Skeletal muscle tissue (tissue), 4 donors: ENCODE data around the gene SF3B2. TPM values are rescaled to one million over a fixed set of nuclear protein-coding genes. Genes with fewer than 3 reads are reported as not detected.

ENCODE experiments used
- H3K27ac ChIP-seq: one replicate; pipeline ENCODE4 v1.7.0; 2013; ENCODE audit warnings: mild to moderate bottlenecking, low read depth, low read length, inconsistent platforms
- H3K27me3 ChIP-seq, 3 donors: one replicate each; pipeline ENCODE4 v1.7.0; 2013; ENCODE audit warnings: low read length in 3 of 3; ENCODE audit not compliant: control insufficient read depth in 3 of 3, insufficient read depth in 3 of 3
- H3K36me3 ChIP-seq, 3 donors: one replicate each; pipeline ENCODE4 v1.7.0; 2013; ENCODE audit warnings: low read length in 3 of 3; ENCODE audit not compliant: control insufficient read depth in 3 of 3, insufficient read depth in 3 of 3
- H3K4me1 ChIP-seq, 3 donors: one replicate each; pipeline ENCODE4 v1.7.0; 2013; ENCODE audit warnings: low read length in 3 of 3, mild to moderate bottlenecking in 3 of 3; ENCODE audit not compliant: control insufficient read depth in 3 of 3, insufficient read depth in 3 of 3
- H3K4me3 ChIP-seq, 3 donors: one replicate each; pipeline ENCODE4 v1.7.0; 2013; ENCODE audit warnings: low read length in 3 of 3
- H3K9ac ChIP-seq, 3 donors: one replicate each; pipeline ENCODE4 v1.7.0; 2013; ENCODE audit warnings: low read length in 3 of 3, mild to moderate bottlenecking in 3 of 3, moderate library complexity in 2 of 3, low read depth in 1 of 3
- H3K9me3 ChIP-seq, 3 donors: one replicate each; pipeline ENCODE4 v1.7.0; 2013; ENCODE audit warnings: low read length in 3 of 3; ENCODE audit not compliant: control insufficient read depth in 3 of 3
- total RNA-seq: library from RNA; depleted of rRNA; stranded (reverse); fragments of >200 nt; gene quantifications from one replicate; pipeline ENCODE4 v1.2.3, GENCODE V29; 2014
- donor health status: Osteomylitis.

Gene SF3B2
- total RNA-seq, 1 donor from 2014 or later, result 62.1 TPM

DNA sequence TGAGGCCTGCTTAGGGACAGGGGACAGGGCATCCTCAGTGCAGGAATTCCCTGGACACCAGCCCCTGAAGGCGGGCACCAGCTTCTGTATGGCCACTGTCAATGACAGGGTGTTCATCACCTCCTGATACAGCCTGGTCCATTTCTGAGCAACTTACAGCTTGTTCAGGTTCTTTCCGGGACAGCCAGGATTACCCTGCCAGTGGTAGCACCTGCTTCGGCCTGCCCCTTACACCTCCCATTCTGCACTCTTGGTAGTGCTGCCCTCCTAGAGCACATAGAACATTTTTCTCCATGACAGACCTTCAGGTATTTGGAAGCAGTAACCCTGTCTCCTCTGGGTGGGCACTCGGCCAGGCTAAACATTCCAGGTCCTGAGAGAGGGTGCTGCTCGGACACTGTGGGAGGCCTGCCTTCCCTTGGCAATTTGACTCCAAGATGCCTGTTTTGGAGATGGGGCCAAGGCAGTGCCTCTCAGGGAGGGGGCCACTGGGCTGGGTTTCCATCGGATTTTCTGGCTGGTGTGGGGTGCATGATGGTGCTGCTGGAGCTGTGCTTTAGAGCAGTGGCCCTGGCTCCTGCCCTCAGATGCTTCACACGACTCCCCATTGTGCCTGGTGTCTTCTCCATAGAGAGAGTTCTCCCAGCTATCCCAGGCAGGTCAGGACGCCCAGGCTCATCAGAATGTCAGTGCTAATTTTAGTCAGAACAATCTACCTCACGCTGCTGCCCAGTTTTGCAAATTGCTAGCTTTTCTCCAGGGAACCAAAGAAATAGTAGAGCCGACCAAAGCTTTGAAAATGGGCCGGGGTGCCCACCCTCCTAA is 4.4 kb upstream of the SF3B2 start:
- Histone ChIP-seq H3K36me3 (no peaks in the 10 kb centered on the region), H3K4me1 (peaks cover 21 to 35% (median 24%) of the 10 kb centered on the region in 3 donors), H3K4me3 (peak overlapping the region in 1 of 3 donors; percentile 22), H3K9me3 (no peaks in the 10 kb centered on the region), H3K27ac (no peak overlapping the region), H3K9ac (peak overlapping the region in 1 of 3 donors; percentile 40), H3K27me3 (peaks cover 10 to 29% (median 21%) of the 10 kb centered on the region in 3 donors)

DNA sequence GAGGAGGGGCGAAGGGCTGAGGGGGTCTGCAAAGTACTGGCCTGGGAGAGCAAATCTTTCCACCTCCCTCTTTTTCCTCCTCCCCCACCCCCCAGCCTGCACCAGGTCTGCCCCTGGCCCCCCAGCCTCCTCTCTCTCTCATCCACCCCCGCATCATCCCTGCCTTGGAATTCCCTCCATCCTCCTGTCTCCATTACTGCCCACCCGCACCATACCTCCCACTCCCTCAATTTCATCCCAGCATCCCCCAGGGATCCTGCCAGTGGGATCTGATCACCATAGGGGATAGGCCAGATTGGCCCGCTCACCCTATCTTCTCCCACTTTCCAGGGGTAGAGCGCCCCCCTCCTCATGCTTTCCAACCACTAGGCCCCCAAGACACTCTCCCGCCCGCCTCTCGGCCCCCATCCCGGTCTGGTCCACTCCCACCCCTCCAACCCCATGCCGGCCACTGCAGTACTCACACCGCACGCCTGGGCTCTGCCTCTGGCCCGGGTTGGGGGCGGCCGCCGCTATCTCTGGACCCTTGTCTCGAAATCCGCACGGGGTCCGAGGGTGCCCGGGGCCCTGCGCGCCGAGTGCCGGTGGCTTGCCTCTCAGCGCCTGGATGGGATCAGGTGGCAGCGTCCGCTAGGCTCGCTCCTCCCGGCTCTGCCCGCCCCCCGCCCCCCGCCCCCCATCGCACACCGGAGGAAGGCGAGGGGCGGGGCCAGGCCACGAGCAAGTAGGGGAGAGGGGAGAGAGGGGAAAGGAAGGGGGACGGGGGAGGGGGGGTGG is 3.4 kb upstream of the SF3B2 start, which contains the start of gene GAL3ST3:
GAL3ST3 (minus strand) TSS at position 615 of the 777 bp plus-strand sequence. CDS start 3,746 bp downstream, outside the sequence.
- Histone ChIP-seq H3K9ac (peak within 1 kb of the TSS in 1 of 3 donors; percentile 40), H3K27me3 (peaks cover 10 to 29% (median 21%) of the 10 kb centered on the region in 3 donors), H3K4me3 (peak within 1 kb of the TSS in 1 of 3 donors; percentile 22), H3K36me3 (peaks cover 0 to 2% (median 0%) of the 10 kb centered on the region in 3 donors), H3K9me3 (no peaks in the 10 kb centered on the region), H3K4me1 (peaks cover 30 to 44% (median 32%) of the 10 kb centered on the region in 3 donors), H3K27ac (no peak within 1 kb of the TSS)

DNA sequence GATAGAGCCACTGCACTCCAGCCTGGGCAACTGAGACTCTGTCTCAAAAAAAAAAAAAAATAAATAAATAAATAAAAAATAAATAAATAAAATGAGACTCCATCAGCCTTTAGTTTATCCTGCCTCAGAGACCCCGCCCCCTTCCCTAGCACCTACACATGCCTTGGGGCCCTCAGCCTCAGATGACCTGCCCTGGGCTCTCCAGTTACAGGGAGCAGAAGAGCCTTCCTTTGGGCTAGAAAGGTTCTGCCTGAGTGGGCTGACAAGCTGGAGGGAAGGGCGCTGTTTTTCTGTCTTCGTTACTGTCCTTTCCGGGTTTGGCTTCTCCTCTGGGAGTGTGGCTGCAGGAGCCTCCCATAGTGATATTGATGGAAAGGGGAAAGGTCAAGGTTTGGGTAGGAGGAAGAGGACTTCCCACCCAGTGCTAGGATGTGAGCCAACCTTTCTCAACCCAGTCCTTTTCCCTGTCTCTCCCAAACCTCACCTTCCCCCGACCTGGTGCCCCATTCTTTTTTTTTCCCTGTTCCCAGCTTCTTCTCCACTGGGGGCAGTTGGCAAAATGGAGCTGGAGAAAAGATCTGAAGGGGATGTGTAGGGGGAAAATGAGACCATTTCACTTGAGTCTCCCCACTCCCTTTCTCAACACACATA is 1.5 kb upstream of the SF3B2 start:
- peaks cover 21 to 35% (median 30%) of the 10 kb centered on the region in 3 donors for H3K4me1 ChIP-seq
- peak overlapping the region; percentile 84 for H3K27ac ChIP-seq
- peak overlapping the region in 1 of 3 donors; percentile 99 for H3K4me3 ChIP-seq
- H3K27me3 ChIP-seq, result peaks cover 10 to 29% (median 21%) of the 10 kb centered on the region in 3 donors
- no peaks in the 10 kb centered on the region for H3K9me3 ChIP-seq
- peaks cover 12 to 14% (median 13%) of the 10 kb centered on the region in 3 donors for H3K36me3 ChIP-seq
- peak overlapping the region in 1 of 3 donors; percentile 10 for H3K9ac ChIP-seq

DNA sequence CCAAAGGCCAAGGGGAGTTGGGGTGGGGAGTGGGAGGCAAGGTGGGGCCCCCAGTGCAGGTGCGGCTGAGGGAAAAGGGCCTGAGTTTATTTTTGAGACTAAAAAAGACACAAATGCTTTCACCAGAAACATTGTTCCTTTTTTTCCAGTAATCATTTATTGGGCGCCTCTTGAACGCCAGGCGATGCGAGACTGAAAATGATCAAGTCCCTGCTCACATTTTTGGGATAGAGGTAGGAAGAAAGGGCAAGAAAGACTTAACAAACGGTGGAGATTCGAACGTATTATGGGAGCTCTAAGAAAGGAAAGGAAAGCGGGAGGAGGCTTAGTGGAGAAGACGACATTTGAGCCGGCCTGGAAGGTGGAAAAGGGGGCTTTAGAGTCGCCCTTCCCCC is 796 bp upstream of the SF3B2 start:
- Histone ChIP-seq H3K4me3 (peak overlapping the region; percentile 96 to 99 (median 98)), H3K27ac (peak overlapping the region; percentile 84), H3K4me1 (peaks cover 21 to 35% (median 30%) of the 10 kb centered on the region in 3 donors), H3K9me3 (no peaks in the 10 kb centered on the region), H3K27me3 (peaks cover 10 to 29% (median 21%) of the 10 kb centered on the region in 3 donors), H3K9ac (peak overlapping the region; percentile 52 to 97 (median 87)), H3K36me3 (peaks cover 16 to 19% (median 19%) of the 10 kb centered on the region in 3 donors)

DNA sequence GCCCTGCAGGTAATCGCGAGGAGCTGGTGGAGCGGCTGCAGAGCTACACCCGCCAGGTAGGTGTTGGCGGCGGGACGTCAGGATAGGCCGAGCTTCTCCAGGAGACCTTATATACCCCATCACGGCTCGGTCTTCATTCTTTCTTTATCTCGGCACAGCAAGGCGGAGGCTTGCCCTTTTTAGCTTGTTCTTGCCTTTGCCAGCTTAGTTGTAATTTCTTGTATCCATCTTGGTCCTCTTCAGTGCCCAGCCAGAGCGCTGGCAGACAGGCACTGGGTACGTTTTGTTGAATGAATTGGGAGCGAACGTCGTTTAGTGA is 459 bp downstream of the SF3B2 start:
- H3K4me1 ChIP-seq, result peaks cover 19 to 32% (median 25%) of the 10 kb centered on the region in 3 donors
- peak overlapping the region; percentile 92 to 97 (median 97) for H3K9ac ChIP-seq
- peak overlapping the region; percentile 66 for H3K27ac ChIP-seq
- peaks cover 5 to 21% (median 14%) of the 10 kb centered on the region in 3 donors for H3K27me3 ChIP-seq
- peaks cover 27 to 31% (median 30%) of the 10 kb centered on the region in 3 donors for H3K36me3 ChIP-seq
- no peaks in the 10 kb centered on the region for H3K9me3 ChIP-seq
- peak overlapping the region; percentile 96 to 99 (median 98) for H3K4me3 ChIP-seq

DNA sequence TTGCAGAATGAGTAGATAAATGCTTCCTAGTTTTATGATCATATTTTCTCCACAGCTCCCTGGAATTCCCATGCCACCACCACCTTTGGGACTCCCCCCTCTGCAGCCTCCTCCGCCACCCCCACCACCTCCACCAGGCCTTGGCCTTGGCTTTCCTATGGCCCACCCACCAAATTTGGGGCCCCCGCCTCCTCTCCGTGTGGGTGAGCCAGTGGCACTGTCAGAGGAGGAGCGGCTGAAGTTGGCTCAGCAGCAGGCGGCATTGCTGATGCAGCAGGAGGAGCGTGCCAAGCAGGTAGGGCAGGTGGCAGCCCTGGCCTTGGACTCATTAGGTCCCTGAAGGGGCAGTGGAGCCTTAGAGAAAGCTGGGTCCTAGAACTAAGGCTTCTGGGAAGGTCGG is 2.9 kb downstream of the SF3B2 start:
- Histone ChIP-seq H3K4me3 (no peak overlapping the region), H3K27ac (no peak overlapping the region), H3K9ac (no peak overlapping the region), H3K4me1 (peaks cover 15 to 28% (median 17%) of the 10 kb centered on the region in 3 donors), H3K36me3 (peaks cover 49 to 53% (median 53%) of the 10 kb centered on the region in 3 donors), H3K9me3 (no peaks in the 10 kb centered on the region), H3K27me3 (peaks cover 0 to under 1% (median 0%) of the 10 kb centered on the region in 3 donors)

GRCh38 chr11:66056501-66056900 is 4.3 kb downstream of the SF3B2 start:
- Histone ChIP-seq H3K27ac (no peak overlapping the region), H3K9ac (no peak overlapping the region), H3K36me3 (peaks cover 64 to 68% (median 67%) of the 10 kb centered on the region in 3 donors), H3K9me3 (no peaks in the 10 kb centered on the region), H3K4me3 (no peak overlapping the region), H3K4me1 (peaks cover 11 to 19% (median 12%) of the 10 kb centered on the region in 3 donors), H3K27me3 (no peaks in the 10 kb centered on the region)

GRCh38 chr11:66059966-66060680 is 8.0 kb downstream of the SF3B2 start:
- H3K36me3 ChIP-seq, result peaks cover 75 to 89% (median 88%) of the 10 kb centered on the region in 3 donors
- H3K9me3 ChIP-seq, result no peaks in the 10 kb centered on the region
- no peaks in the 10 kb centered on the region for H3K27me3 ChIP-seq
- H3K27ac ChIP-seq, result no peak overlapping the region
- no peaks in the 10 kb centered on the region for H3K4me1 ChIP-seq
- H3K4me3 ChIP-seq, result no peak overlapping the region
- H3K9ac ChIP-seq, result no peak overlapping the region

DNA sequence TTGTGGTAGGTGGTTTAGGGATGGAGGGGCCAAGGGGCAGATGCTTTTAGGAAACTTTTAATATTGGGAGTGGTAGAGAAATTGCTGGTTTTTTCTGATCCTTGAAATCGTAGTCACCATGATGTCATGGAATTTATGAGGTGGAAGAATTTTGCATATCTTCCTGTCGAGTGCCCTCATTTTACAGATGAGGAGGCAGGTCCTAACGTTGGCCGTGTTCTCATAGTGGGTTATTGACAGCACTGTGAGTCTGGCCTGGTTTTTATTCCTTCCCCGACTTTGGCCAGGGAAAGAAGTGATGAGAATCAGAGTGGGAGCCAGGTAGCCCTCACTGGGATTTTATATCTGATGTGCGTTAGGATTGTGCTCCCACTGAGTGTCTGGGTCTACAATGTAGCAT is 9.1 kb downstream of the SF3B2 start:
- Histone ChIP-seq H3K27me3 (no peaks in the 10 kb centered on the region), H3K4me3 (no peak overlapping the region), H3K9me3 (no peaks in the 10 kb centered on the region), H3K36me3 (peaks cover 65 to 82% (median 82%) of the 10 kb centered on the region in 3 donors), H3K9ac (no peak overlapping the region), H3K27ac (no peak overlapping the region), H3K4me1 (no peaks in the 10 kb centered on the region)
